ENCODE results near the gene VASH2. TPM values are rescaled to one million over a fixed set of nuclear protein-coding genes. Genes with fewer than 3 reads are reported as not detected.

Gene VASH2
- total RNA-seq, 1 experiment from 2014 or later = 0.79 TPM

- DNase-seq (ENCODE audit: low read depth) = no peak
These were observed 85.2 kb downstream of the VASH2 start for GRCh38 chr1:213035573-213035972.

Other genes starting within 250 kb of the VASH2 start
- gene NSL1, start 158.8 kb upstream of the VASH2 start, total RNA-seq (2014; rRNA removed; shearing (Covaris generic)) = 44.5 and 87.9 TPM in 2 replicates
- 12.5 and 15.7 TPM in 2 replicates for gene TATDN3, start 158.6 kb upstream of the VASH2 start, total RNA-seq (2014; rRNA removed; shearing (Covaris generic))
- gene SPATA45, start 102.9 kb upstream of the VASH2 start, total RNA-seq (2014; rRNA removed; shearing (Covaris generic)) = 1.8 TPM in 1 of 2 replicates, not detected in the other
- gene FLVCR1, start 92.3 kb upstream of the VASH2 start, total RNA-seq (2014; rRNA removed; shearing (Covaris generic)) = 4.2 and 8.1 TPM in 2 replicates
- 19.1 and 31.8 TPM in 2 replicates for gene ANGEL2, start 65.3 kb downstream of the VASH2 start, total RNA-seq (2014; rRNA removed; shearing (Covaris generic))
- 23.6 and 27.4 TPM in 2 replicates for gene RPS6KC1, start 100.7 kb downstream of the VASH2 start, total RNA-seq (2014; rRNA removed; shearing (Covaris generic))